Measurements from ENCODE around the gene SDK1.
"Not testable (repeated sequence)": the region's sequence is repeated elsewhere in the genome, so short reads cannot be mapped to it uniquely, and the experiment has no call there.

Gene SDK1

GRCh38 chr7:3712841-3713240, 411.8 kb downstream of the SDK1 start:
- in situ Hi-C loops (cut with HindIII; ENCODE audit: low sequenced_read_pairs) = no loop called here

GRCh38 chr7:3721422-3721821, 420.4 kb downstream of the SDK1 start:
- in situ Hi-C loops (cut with HindIII; ENCODE audit: low sequenced_read_pairs) = no loop called here

GRCh38 chr7:3722396-3722922, 421.4 kb downstream of the SDK1 start:
- in situ Hi-C loops (cut with HindIII; ENCODE audit: low sequenced_read_pairs) = no loop called here

- in situ Hi-C loops (cut with HindIII; ENCODE audit: low sequenced_read_pairs) = no loop called here
These were observed 424.4 kb downstream of the SDK1 start for GRCh38 chr7:3725155-3726059.

GRCh38 chr7:3730276-3730675, 429.2 kb downstream of the SDK1 start:
- in situ Hi-C loops (cut with HindIII; ENCODE audit: low sequenced_read_pairs) = no loop called here

- in situ Hi-C loops (cut with HindIII; ENCODE audit: low sequenced_read_pairs) = no loop called here
These were observed 431.4 kb downstream of the SDK1 start for GRCh38 chr7:3732395-3733005.

GRCh38 chr7:3733541-3734140, 432.6 kb downstream of the SDK1 start:
- in situ Hi-C loops (cut with HindIII; ENCODE audit: low sequenced_read_pairs) = no loop called here

- in situ Hi-C loops (cut with HindIII; ENCODE audit: low sequenced_read_pairs) = no loop called here
These were observed 437.9 kb downstream of the SDK1 start for GRCh38 chr7:3738964-3739363.

GRCh38 chr7:3739983-3740382, 438.9 kb downstream of the SDK1 start:
- in situ Hi-C loops (cut with HindIII; ENCODE audit: low sequenced_read_pairs) = no loop called here

GRCh38 chr7:3747467-3747866, 446.4 kb downstream of the SDK1 start:
- in situ Hi-C loops (cut with HindIII; ENCODE audit: low sequenced_read_pairs) = no loop called here

- in situ Hi-C loops (cut with HindIII; ENCODE audit: low sequenced_read_pairs) = no loop called here
These were observed 447.3 kb downstream of the SDK1 start for GRCh38 chr7:3748389-3748788.

- in situ Hi-C loops (cut with HindIII; ENCODE audit: low sequenced_read_pairs) = no loop called here
These were observed 452.8 kb downstream of the SDK1 start for GRCh38 chr7:3753868-3754267.

GRCh38 chr7:3754493-3755341, 453.7 kb downstream of the SDK1 start:
- in situ Hi-C loops (cut with HindIII; ENCODE audit: low sequenced_read_pairs) = no loop called here

- in situ Hi-C loops (cut with HindIII; ENCODE audit: low sequenced_read_pairs) = not testable (repeated sequence)
These were observed 454.9 kb downstream of the SDK1 start for GRCh38 chr7:3755778-3756453.

GRCh38 chr7:3757059-3757458, 456.0 kb downstream of the SDK1 start:
- in situ Hi-C loops (cut with HindIII; ENCODE audit: low sequenced_read_pairs) = no loop called here

- in situ Hi-C loops (cut with HindIII; ENCODE audit: low sequenced_read_pairs) = no loop called here
These were observed 459.6 kb downstream of the SDK1 start for GRCh38 chr7:3760651-3761050.

- in situ Hi-C loops (cut with HindIII; ENCODE audit: low sequenced_read_pairs) = no loop called here
These were observed 461.2 kb downstream of the SDK1 start for GRCh38 chr7:3762146-3762831.

- in situ Hi-C loops (cut with HindIII; ENCODE audit: low sequenced_read_pairs) = no loop called here
These were observed 467.1 kb downstream of the SDK1 start for GRCh38 chr7:3767917-3768777.

- in situ Hi-C loops (cut with HindIII; ENCODE audit: low sequenced_read_pairs) = no loop called here
These were observed 470.9 kb downstream of the SDK1 start for GRCh38 chr7:3771906-3772305.

All from DLD1 (cell line).